22Rv1 (cell line): ENCODE results near the gene PYROXD2.

ENCODE experiments used
- ZFX ChIP-seq: fragments of 450-650 bp; IDR thresholded peaks from 2 replicates; pipeline ENCODE4 v1.6.1; 2017; ENCODE audit warnings: antibody characterized with exemption, borderline replicate concordance
- TF ChIP-seq, protein P1 (sequence below): fragments of 450-650 bp; IDR thresholded peaks from 2 replicates; pipeline ENCODE4 v1.5.1; 2017; ENCODE audit warnings: mild to moderate bottlenecking

DNA sequence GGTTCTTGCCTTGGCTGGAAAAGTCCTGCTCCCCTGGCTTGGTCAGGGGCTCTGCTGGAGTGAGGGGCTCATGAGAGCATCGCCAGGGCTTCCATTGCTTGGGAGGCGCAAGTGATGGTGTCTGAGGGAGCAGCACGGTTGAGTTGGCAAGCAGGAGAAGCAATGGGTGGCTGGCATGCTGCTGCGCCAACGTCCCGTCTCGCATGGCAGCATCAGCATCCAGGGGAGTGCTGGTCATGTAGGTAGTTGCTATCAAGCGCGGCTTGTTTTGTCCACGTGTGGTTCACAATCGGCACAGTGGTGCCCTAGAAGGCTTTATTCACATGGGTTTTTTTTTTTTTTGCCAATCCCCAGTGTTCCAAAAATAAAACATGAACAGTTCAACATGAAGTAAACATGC, 3.8 kb downstream of the PYROXD2 start:
- TF ChIP-seq, protein P1, sequence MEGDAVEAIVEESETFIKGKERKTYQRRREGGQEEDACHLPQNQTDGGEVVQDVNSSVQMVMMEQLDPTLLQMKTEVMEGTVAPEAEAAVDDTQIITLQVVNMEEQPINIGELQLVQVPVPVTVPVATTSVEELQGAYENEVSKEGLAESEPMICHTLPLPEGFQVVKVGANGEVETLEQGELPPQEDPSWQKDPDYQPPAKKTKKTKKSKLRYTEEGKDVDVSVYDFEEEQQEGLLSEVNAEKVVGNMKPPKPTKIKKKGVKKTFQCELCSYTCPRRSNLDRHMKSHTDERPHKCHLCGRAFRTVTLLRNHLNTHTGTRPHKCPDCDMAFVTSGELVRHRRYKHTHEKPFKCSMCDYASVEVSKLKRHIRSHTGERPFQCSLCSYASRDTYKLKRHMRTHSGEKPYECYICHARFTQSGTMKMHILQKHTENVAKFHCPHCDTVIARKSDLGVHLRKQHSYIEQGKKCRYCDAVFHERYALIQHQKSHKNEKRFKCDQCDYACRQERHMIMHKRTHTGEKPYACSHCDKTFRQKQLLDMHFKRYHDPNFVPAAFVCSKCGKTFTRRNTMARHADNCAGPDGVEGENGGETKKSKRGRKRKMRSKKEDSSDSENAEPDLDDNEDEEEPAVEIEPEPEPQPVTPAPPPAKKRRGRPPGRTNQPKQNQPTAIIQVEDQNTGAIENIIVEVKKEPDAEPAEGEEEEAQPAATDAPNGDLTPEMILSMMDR: no peak
- no peak for TF ChIP-seq ZFX
